GM19467 (cell line): ENCODE data around the gene LCN6.
"Not testable (repeated sequence)": the region's sequence is repeated elsewhere in the genome, so short reads cannot be mapped to it uniquely, and the experiment has no call there.

Experiments used
- ATAC-seq: cut with Tn5 transposase; IDR thresholded peaks from one replicate; pipeline ENCODE4 v1.9.1; 2021; ENCODE audit warnings: mild to moderate bottlenecking, moderate library complexity; ENCODE audit not compliant: unreplicated experiment

The LCN6 gene

DNA sequence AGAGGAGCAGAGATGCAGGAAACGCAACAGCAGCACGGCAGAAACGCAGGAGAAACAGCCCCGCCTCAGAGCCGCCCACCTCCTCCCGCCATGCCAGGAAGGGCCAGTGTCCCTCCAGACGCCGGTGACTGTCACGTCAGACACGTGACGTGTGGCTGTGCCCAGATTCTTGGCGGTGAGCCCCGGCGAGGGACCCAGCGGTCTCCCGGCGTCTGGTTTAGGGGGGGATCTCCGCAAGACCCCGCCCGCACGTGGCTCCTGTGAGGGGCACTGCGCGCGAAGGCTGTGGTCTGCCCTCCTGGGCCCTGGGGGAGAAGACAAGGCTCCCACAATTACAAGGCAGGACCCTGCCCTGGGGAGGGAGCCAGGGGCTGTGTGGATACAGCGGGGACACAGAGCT, 12.1 kb upstream of the LCN6 start:
- ATAC-seq = no peak

DNA sequence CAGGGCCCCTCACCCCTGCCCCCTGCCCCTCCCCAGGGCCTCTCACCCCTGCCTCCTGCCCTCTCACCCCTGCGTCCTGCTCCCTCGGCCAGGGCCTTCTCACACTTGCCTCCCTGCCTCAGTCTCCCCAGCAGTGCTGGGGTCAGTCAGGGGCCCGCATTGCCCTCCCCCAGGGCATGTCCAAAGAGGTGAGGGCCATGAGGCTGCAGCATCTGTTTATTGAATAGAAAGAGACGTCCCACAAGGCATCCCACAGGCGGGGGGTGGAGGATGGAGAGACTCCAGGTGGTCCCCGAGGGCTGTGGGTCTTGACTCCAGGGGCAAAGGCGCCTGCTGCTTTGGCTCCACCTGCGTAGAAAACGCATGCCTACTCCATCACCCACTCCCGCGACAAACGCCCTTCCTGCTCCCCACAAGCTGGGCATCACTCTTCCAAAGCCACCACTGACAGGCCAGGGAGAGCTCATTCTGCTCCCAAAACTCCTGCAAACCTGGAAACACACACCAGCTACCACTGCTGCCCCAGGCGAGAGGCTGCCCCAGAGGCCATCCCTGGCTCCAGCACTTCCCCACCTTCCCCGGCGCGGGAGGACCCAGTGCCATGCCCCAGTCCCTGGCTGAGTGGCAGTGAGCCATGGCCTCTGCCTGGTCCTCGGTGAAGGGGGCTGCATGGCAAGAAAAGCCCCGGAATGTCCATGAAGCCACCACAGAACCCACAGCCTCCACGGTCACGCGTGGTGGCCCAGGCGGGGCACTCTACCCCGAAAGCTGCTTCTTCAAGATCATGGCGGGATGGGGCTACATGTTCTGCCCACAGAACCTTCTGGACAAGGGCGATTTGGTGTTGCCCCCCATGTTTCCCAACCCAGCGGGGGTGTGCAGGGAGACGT, 11.4 kb upstream of the LCN6 start:
- no peak for ATAC-seq

DNA sequence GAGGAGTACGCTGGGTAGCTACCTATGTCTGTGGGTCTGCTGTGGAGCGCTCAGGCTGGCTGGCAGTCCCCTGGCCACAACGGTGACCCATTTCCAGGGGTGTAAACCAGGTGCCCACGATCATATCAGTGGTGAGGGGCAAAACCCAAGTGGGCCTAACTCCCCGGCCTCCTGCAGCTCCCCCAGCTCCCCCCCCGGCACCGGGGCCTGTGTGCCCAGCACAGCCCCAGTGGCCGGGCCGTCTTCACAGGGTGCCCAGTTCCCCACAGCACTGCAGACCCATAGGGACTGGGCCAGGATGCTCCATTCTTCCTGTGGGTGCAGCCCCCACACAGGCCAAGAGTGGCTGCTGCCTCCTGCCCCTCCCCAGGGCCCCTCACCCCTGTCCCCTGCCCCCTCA, 10.7 kb upstream of the LCN6 start:
- ATAC-seq = no peak

- ATAC-seq = no peak
Measured at GRCh38 chr9:136757751-136758140, 9.4 kb upstream of the LCN6 start.

GRCh38 chr9:136757328-136757727, 9.0 kb upstream of the LCN6 start:
- ATAC-seq = no peak

DNA sequence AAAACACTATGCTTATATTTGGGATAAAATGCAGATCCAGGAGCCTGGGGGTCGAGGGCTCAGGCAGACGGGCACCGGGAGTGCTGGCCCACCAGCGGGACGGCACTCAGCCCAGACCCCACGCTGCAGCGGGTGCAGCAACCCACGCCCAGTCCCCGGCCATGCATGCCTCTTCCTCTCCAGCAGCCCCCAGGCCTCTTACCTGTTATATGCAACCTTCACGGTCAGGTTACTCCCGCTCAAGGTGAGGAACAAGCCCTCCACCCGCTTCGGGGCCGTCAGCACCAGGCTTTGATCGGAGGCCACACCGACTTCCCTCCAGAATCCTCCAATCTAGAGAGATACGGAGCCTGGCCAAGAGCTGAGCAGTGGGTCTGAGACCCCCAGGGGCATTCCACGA, 8.5 kb upstream of the LCN6 start:
- no peak for ATAC-seq

DNA sequence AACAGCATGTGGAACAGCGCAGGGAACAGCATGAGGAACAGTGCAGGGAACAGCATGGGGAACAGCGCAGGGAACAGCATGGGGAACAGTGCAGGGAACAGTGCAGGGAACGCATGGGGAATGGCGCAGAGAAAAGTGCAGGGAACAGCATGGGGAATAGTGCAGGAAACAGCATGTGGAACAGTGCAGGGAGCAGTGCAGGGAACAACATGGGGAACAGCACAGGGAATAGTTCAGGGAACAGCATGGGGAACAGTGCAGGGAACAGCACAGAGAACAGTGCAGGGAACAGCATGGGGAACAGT, 7.8 kb upstream of the LCN6 start:
- no peak for ATAC-seq

- ATAC-seq = not testable (repeated sequence)
Measured at GRCh38 chr9:136755302-136756133, 7.2 kb upstream of the LCN6 start.

DNA sequence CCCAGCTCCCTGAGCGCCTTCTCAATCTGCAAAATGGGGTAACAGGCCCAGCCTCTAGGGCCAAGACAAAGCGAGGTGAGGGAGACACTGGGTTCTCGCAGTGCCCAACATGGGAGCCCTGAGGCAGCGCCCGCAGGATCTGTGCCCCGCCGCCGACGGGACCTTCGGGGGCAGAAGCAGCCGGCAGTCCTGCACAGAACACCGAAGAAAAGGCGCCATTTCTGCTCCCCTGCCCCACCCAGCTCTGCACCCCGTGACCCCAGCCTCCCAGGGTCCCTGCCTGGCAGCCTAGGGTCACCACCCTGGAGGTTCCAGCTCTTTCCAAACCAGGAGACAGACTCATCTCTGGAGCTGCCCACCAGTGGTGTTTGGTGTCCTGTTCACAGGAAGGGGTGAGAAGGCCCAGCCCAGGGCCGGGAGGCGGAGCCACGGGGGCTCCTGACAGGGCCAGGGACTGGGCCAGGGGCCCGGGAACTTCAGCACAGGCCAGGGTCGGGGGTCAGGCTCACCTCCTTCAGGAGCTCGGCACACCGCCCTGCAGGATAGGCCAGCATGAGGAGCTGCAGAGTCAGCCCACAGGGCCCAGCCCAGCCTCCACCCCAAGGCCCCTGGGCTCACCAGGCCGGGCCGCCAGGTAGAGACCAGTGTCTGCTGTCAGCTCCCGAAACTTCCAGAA, 6.4 kb upstream of the LCN6 start:
- no peak for ATAC-seq

GRCh38 chr9:136754059-136754572, 5.8 kb upstream of the LCN6 start:
- no peak for ATAC-seq

GRCh38 chr9:136753371-136754058, 5.2 kb upstream of the LCN6 start:
- no peak for ATAC-seq

GRCh38 chr9:136751814-136752213, 3.5 kb upstream of the LCN6 start:
- ATAC-seq = no peak

DNA sequence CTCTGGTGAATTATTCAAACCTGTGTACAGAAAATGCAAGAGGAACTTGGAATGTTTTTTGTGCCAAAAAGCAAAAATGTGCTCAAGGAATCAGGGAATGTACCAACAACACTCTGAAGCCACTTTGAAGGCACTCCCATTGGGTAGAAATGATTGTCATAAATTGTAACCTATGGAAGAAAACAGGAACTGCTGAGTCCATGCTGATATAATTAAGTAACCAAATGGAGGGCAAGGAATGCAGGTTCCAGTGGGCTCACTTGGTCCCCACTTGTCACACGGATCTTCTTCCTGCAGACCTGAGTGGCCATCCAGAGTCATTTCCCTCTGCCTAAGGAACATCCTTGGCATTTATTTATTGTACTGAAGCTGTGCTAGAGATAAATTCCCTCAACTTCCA, 2.9 kb upstream of the LCN6 start:
- no peak for ATAC-seq

DNA sequence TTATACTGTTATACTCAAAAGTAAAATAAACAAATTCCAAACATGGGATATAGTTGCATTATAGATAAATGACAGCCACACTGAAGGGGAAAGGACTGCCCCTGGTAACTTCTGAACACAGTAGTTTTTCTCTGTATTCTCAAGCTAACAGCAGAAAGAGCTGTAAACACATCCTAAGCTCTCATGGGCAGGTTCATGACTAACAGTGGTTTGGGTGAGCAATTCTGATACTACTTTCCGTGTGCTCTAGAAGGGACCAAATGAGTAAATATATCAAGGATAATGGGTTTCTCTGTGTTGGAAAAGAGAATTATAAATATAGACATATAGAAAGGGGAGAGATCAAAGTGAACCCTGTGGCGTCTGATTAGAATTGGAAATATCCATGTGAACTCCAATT, 2.2 kb upstream of the LCN6 start:
- ATAC-seq = no peak

GRCh38 chr9:136748666-136749611, 614 bp upstream of the LCN6 start:
- ATAC-seq = no peak

DNA sequence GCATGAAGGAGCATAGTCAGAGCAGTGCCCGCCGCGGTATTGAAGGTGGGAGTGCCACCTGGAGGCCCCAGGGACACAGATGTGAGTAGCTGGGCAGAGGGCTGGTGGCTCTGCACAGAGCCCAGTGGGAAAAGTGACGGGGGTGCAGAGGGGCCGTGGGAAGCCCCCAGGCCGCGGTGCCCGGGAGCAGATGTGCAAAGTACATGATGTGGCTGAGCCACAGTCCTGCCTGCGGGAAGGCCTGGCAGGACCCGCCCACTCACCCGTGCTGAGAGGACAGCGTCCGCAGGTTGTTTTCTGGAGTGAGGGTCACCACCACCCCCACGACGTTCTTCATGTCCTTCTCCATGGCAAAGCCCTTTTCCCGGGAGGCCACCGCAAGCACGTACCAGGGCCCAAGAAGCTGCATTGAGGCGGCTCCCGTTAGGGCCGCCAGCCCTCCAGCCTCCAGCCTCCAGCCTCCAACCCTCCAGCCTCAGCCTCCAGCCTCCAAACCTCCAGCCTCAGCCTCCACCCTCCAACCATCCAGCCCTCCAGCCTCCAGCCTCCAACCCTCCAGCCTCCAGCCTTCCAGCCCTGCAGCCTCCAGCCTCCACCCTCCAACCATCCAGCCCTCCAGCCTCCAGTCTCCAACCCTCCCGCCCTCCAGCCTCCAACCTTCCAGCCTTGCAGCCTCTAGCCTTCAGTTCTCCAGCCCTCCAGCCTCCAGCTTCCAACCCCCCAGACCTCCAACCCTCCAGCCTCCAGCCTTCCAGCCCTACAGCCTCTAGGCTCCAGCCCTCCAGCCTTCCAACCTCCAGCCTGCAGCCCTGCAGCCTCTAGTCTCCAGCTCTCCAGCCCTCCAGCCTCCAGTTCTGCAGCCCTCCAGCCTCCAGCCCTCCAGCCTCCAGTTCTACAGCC, 914 bp downstream of the LCN6 start:
- ATAC-seq = no peak

GRCh38 chr9:136746621-136747020, 1.7 kb downstream of the LCN6 start:
- no peak for ATAC-seq

DNA sequence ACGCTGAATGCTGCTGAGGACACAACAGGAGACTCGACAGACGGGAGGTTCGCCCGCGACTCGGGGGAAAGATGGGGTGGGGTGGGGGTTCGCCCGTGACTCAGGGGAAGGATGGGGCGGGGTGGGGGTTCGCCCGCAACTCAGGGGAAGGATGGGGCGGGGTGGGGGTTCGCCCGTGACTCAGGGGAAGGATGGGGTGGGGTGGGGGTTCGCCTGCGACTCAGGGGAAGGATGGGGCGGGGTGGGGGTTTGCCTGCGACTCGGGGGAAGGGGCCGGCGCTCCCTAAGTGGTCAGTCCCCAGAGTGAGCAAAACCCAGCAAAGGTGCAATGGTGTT, 2.2 kb downstream of the LCN6 start:
- ATAC-seq = no peak
